HepG2 (cell line): ENCODE results near the gene ZNF22. TPM values are rescaled to one million over a fixed set of nuclear protein-coding genes. Genes with fewer than 3 reads are reported as not detected.
A peak's percentile ranks its signal among the peaks of the same experiment; 100 is the strongest.

ENCODE experiments used
- AKAP8 ChIP-seq: sonication (generic); formaldehyde crosslinking; IDR thresholded peaks from 2 replicates; pipeline ENCODE4 v1.5.1; 2020; ENCODE audit warnings: mild to moderate bottlenecking, missing genetic modification reagents
- BRCA1 ChIP-seq: sonication (generic); formaldehyde crosslinking; IDR thresholded peaks from 2 replicates; pipeline ENCODE4 v1.4.0; 2020; ENCODE audit warnings: missing genetic modification reagents
- EEA1 ChIP-seq: sonication (generic); formaldehyde crosslinking; IDR thresholded peaks from 2 replicates; pipeline ENCODE4 v1.5.1; 2020; ENCODE audit warnings: mild to moderate bottlenecking, missing genetic modification reagents, borderline replicate concordance
- ESRRA ChIP-seq: sonication (generic); formaldehyde crosslinking; IDR thresholded peaks from 2 replicates; pipeline ENCODE4 v1.5.1; 2020; ENCODE audit warnings: mild to moderate bottlenecking, low read depth, missing genetic modification reagents
- HOXA3 ChIP-seq: sonication (generic); formaldehyde crosslinking; IDR thresholded peaks from 2 replicates; pipeline ENCODE4 v1.5.0; 2020; ENCODE audit warnings: missing genetic modification reagents
- HOXA5 ChIP-seq: sonication (generic); formaldehyde crosslinking; IDR thresholded peaks from 2 replicates; pipeline ENCODE4 v1.4.0; 2020; ENCODE audit warnings: missing genetic modification reagents
- ISL2 ChIP-seq: sonication (generic); formaldehyde crosslinking; IDR thresholded peaks from 2 replicates; pipeline ENCODE4 v1.5.0; 2020; ENCODE audit warnings: missing genetic modification reagents
- JARID2 ChIP-seq: sonication (generic); formaldehyde crosslinking; IDR thresholded peaks from 2 replicates; pipeline ENCODE4 v1.8.1; 2023; ENCODE audit warnings: missing genetic modification reagents, inconsistent platforms; ENCODE audit not compliant: insufficient replicate concordance
- KDM6A ChIP-seq: IDR thresholded peaks from 2 replicates; pipeline ENCODE4 v1.6.1; 2016; ENCODE audit warnings: low read depth
- KLF16 ChIP-seq, 2 experiments: sonication (generic) in 1 of 2; formaldehyde crosslinking in 1 of 2; IDR thresholded peaks; 2 replicates each; pipeline versions ENCODE4 v1.6.1 to v1.8.0; 2016 to 2023; ENCODE audit warnings: missing genetic modification reagents in 2 of 2, missing compliant biosample characterization in 1 of 2
- MTA1 ChIP-seq: sonication (generic); formaldehyde crosslinking; IDR thresholded peaks from 2 replicates; pipeline ENCODE4 v1.4.0; 2020; ENCODE audit warnings: missing genetic modification reagents, mild to moderate bottlenecking, borderline replicate concordance
- PAF1 ChIP-seq: IDR thresholded peaks from 2 replicates; pipeline ENCODE4 v1.6.1; 2016; ENCODE audit warnings: missing genetic modification reagents, missing compliant biosample characterization
- SATB2 ChIP-seq: sonication (generic); formaldehyde crosslinking; IDR thresholded peaks from 2 replicates; pipeline ENCODE4 v1.5.0; 2020; ENCODE audit warnings: missing genetic modification reagents
- TP53 ChIP-seq: sonication (generic); formaldehyde crosslinking; conservative IDR thresholded peaks from 2 replicates; pipeline ENCODE4 v1.4.0; 2020; ENCODE audit warnings: missing genetic modification reagents
- ZFP41 ChIP-seq: sonication (generic); formaldehyde crosslinking; IDR thresholded peaks from 2 replicates; pipeline ENCODE4 v1.4.0; 2020; ENCODE audit warnings: mild to moderate bottlenecking, missing genetic modification reagents, borderline replicate concordance
- ZMYM3 ChIP-seq: sonication (generic); formaldehyde crosslinking; IDR thresholded peaks from 2 replicates; pipeline ENCODE4 v1.5.1; 2020; ENCODE audit warnings: mild to moderate bottlenecking, missing genetic modification reagents
- ZNF138 ChIP-seq: sonication (generic); formaldehyde crosslinking; IDR thresholded peaks from 2 replicates; pipeline ENCODE4 v1.5.0; 2020; ENCODE audit warnings: mild to moderate bottlenecking, low read depth, missing genetic modification reagents
- ZNF550 ChIP-seq: sonication (generic); formaldehyde crosslinking; IDR thresholded peaks from 2 replicates; pipeline ENCODE4 v1.4.0; 2020; ENCODE audit warnings: mild to moderate bottlenecking, missing genetic modification reagents, borderline replicate concordance
- ZNF776 ChIP-seq: sonication (generic); formaldehyde crosslinking; IDR thresholded peaks from 2 replicates; pipeline ENCODE4 v1.4.0; 2020; ENCODE audit warnings: mild to moderate bottlenecking, missing genetic modification reagents
- ZNF777 ChIP-seq: sonication (generic); formaldehyde crosslinking; IDR thresholded peaks from 2 replicates; pipeline ENCODE4 v1.4.0; 2020; ENCODE audit warnings: missing genetic modification reagents
- ZNF878 ChIP-seq: sonication (generic); formaldehyde crosslinking; IDR thresholded peaks from 2 replicates; pipeline ENCODE4 v1.8.1; 2023; ENCODE audit warnings: mild to moderate bottlenecking, missing genetic modification reagents, moderate library complexity
- polyA plus RNA-seq, 8 experiments: library from polyadenylated mRNA; depleted of rRNA in 3 of 8; stranded (reverse) in 7 of 8; unstranded in 1 of 8; fragments of >200 nt; fragmentation: Illumina TruSeq in 4 of 8; extraction: Trizol in 4 of 8; gene quantifications; 2 replicates each; pipeline versions ENCODE4 v1.2.1 to v1.2.3, GENCODE V29; 2011 to 2016; ENCODE audit warnings: low read depth in 4 of 8, missing spikeins in 1 of 8, mixed read lengths in 1 of 8; ENCODE audit not compliant: insufficient read depth in 1 of 8
- total RNA-seq, 5 experiments: library from RNA; depleted of rRNA; stranded (reverse); fragments of >200 nt; fragmentation: Illumina TruSeq; extraction: Trizol; gene quantifications; 2 replicates each; pipeline ENCODE4 v1.2.3, GENCODE V29; 2016; ENCODE audit warnings: low read depth in 1 of 5
- TF ChIP-seq, protein P1 (sequence below): sonication (generic); formaldehyde crosslinking; IDR thresholded peaks from 2 replicates; pipeline ENCODE4; 2020; ENCODE audit warnings: missing genetic modification reagents, mild to moderate bottlenecking, borderline replicate concordance
- TF ChIP-seq, protein P2 (sequence below): sonication (generic); formaldehyde crosslinking; conservative IDR thresholded peaks from 2 replicates; pipeline ENCODE4 v1.8.0; 2022; ENCODE audit warnings: missing genetic modification reagents
- TF ChIP-seq, protein P3 (sequence below): sonication (generic); formaldehyde crosslinking; IDR thresholded peaks from 2 replicates; pipeline ENCODE4 v1.8.0; 2022; ENCODE audit warnings: low read depth, missing genetic modification reagents

ZNF22 gene
- total and polyA plus RNA-seq, 2 of the 13 experiments (the other 11 are each of a cell fraction or from before 2014, with no cell fraction given), result 0.40 to 1.3 TPM

DNA sequence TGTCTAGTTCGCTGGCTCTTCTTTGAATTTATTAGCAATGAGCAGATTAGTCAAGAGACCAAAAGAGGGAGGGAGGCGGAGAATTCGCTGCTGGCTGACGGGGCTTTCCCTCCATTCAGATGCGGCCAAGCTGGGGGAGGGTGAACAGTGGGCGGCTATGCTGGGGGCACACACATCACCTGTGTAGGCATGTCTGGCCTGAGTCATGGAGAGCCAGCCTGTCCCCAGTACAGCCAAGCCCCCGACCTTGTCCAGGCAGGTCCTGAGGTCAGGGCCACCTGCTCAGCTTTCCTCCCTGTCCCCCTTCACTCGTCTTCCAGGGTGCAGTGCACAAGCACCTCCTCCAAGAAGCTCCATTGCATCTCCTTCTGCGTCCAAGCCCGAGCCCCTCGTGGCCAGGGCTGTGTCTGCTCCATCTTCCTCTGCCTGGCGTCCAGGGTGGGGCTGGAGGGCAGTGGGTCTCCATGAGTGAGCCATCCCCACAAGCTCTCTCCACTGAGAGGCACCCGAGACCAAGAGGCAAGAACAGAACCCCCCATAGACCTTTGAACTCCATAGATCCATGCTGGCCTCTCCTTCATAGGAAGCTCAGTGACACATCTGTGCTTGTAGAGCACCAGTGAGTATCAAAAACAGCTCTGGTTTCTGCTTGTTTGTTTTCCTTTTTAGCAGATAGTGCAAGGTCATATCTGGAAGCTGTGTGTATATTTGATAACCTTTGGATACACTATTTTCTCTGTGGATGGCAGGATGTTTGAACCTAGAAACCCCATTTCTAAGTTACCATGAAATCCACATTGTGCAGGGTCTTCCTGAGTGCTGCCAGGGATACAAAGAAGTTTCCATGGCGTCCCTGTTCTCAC is 20.2 kb upstream of the ZNF22 start (continued):
- TF ChIP-seq, protein P1, sequence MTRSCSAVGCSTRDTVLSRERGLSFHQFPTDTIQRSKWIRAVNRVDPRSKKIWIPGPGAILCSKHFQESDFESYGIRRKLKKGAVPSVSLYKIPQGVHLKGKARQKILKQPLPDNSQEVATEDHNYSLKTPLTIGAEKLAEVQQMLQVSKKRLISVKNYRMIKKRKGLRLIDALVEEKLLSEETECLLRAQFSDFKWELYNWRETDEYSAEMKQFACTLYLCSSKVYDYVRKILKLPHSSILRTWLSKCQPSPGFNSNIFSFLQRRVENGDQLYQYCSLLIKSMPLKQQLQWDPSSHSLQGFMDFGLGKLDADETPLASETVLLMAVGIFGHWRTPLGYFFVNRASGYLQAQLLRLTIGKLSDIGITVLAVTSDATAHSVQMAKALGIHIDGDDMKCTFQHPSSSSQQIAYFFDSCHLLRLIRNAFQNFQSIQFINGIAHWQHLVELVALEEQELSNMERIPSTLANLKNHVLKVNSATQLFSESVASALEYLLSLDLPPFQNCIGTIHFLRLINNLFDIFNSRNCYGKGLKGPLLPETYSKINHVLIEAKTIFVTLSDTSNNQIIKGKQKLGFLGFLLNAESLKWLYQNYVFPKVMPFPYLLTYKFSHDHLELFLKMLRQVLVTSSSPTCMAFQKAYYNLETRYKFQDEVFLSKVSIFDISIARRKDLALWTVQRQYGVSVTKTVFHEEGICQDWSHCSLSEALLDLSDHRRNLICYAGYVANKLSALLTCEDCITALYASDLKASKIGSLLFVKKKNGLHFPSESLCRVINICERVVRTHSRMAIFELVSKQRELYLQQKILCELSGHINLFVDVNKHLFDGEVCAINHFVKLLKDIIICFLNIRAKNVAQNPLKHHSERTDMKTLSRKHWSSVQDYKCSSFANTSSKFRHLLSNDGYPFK (CRISPR knock-in tag), result peak; percentile 30; the same call in 1 of the 2 replicates
- TF ChIP-seq, protein P2, sequence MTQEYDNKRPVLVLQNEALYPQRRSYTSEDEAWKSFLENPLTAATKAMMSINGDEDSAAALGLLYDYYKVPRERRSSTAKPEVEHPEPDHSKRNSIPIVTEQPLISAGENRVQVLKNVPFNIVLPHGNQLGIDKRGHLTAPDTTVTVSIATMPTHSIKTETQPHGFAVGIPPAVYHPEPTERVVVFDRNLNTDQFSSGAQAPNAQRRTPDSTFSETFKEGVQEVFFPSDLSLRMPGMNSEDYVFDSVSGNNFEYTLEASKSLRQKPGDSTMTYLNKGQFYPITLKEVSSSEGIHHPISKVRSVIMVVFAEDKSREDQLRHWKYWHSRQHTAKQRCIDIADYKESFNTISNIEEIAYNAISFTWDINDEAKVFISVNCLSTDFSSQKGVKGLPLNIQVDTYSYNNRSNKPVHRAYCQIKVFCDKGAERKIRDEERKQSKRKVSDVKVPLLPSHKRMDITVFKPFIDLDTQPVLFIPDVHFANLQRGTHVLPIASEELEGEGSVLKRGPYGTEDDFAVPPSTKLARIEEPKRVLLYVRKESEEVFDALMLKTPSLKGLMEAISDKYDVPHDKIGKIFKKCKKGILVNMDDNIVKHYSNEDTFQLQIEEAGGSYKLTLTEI (CRISPR knock-in tag), result no peak
- TF ChIP-seq JARID2 (CRISPR knock-in tag), result peak; percentile 25
- TF ChIP-seq ZFP41 (CRISPR knock-in tag), result no peak
- TF ChIP-seq, protein P3, sequence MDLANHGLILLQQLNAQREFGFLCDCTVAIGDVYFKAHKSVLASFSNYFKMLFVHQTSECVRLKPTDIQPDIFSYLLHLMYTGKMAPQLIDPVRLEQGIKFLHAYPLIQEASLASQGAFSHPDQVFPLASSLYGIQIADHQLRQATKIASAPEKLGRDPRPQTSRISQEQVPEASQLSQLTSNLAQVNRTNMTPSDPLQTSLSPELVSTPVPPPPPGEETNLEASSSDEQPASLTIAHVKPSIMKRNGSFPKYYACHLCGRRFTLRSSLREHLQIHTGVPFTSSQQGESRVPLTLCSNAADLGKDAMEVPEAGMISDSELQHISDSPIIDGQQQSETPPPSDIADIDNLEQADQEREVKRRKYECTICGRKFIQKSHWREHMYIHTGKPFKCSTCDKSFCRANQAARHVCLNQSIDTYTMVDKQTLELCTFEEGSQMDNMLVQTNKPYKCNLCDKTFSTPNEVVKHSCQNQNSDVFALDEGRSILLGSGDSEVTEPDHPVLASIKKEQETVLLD (CRISPR knock-in tag), result no peak
- peak; percentile 54 for TF ChIP-seq HOXA3 (CRISPR knock-in tag)
- peak; percentile 54; the same call in 1 of the 2 replicates for TF ChIP-seq ZMYM3
- TF ChIP-seq ESRRA, result peak; percentile 77; the same call in 1 of the 2 replicates
- TF ChIP-seq ISL2 (CRISPR knock-in tag), result peak; percentile 92
- TF ChIP-seq PAF1, result no peak
- TF ChIP-seq BRCA1 (CRISPR knock-in tag), result no peak
- TF ChIP-seq KLF16 (CRISPR knock-in tag; IDR thresholded peaks at IDR 0.05), result peak in 1 of 2 experiments; percentile 75; a peak in 1 of 4 replicates
- TF ChIP-seq AKAP8 (CRISPR knock-in tag), result peak; percentile 34; the same call in 1 of the 2 replicates
- TF ChIP-seq TP53, result no peak; the same call in 1 of the 2 replicates
- no peak for TF ChIP-seq ZNF776 (CRISPR knock-in tag)
- no peak for TF ChIP-seq EEA1 (CRISPR knock-in tag)
- TF ChIP-seq ZNF777, result no peak
- TF ChIP-seq MTA1 (CRISPR knock-in tag), result peak; percentile 60; the same call in 1 of the 2 replicates
- peak; percentile 65 for TF ChIP-seq KDM6A (CRISPR knock-in tag)
- TF ChIP-seq ZNF550 (CRISPR knock-in tag), result peak; percentile 81; the same call in 1 of the 2 replicates
- TF ChIP-seq SATB2, result no peak; the same call in 1 of the 2 replicates
- TF ChIP-seq ZNF878, result peak; percentile 66; the same call in 1 of the 2 replicates
- TF ChIP-seq ZNF138 (CRISPR knock-in tag), result no peak
- peak; percentile 92 for TF ChIP-seq HOXA5 (CRISPR knock-in tag)
